HG02610 (cell line): Measurements from ENCODE around the gene OSBPL2.

ENCODE experiments used
- ATAC-seq: cut with Tn5 transposase; IDR thresholded peaks from one replicate; pipeline ENCODE4 v1.9.1; 2021; ENCODE audit warnings: mild to moderate bottlenecking, moderate library complexity; ENCODE audit not compliant: unreplicated experiment

Gene OSBPL2

GRCh38 chr20:62297449-62298227 is 59.3 kb downstream of the OSBPL2 start:
- ATAC-seq, result no peak

GRCh38 chr20:62298577-62299249 is 60.4 kb downstream of the OSBPL2 start:
- no peak for ATAC-seq

- ATAC-seq, result no peak
These were observed 61.4 kb downstream of the OSBPL2 start for GRCh38 chr20:62299666-62300236.

- ATAC-seq, result no peak
These were observed 62.0 kb downstream of the OSBPL2 start for GRCh38 chr20:62300319-62300718.

- no peak for ATAC-seq
These were observed 62.9 kb downstream of the OSBPL2 start for GRCh38 chr20:62301111-62301668.

- peak; percentile 26 for ATAC-seq
These were observed 63.5 kb downstream of the OSBPL2 start for GRCh38 chr20:62301773-62302340.

GRCh38 chr20:62302341-62303061 is 64.2 kb downstream of the OSBPL2 start, which contains the start of gene ADRM1:
Gene ADRM1, plus strand, starts transcription at chr20:62302997. Its CDS starts 572 bp downstream, at chr20:62303569.
- ATAC-seq, result peak; percentile 86

- no peak for ATAC-seq
These were observed 64.7 kb downstream of the OSBPL2 start for GRCh38 chr20:62303062-62303339.

- no peak for ATAC-seq
These were observed 65.3 kb downstream of the OSBPL2 start for GRCh38 chr20:62303340-62304226.

- ATAC-seq, result no peak
These were observed 66.2 kb downstream of the OSBPL2 start for GRCh38 chr20:62304331-62305148.

- no peak for ATAC-seq
These were observed 66.9 kb downstream of the OSBPL2 start for GRCh38 chr20:62305149-62305764.

- no peak for ATAC-seq
These were observed 67.6 kb downstream of the OSBPL2 start for GRCh38 chr20:62305765-62306413.

GRCh38 chr20:62306414-62307187 is 68.3 kb downstream of the OSBPL2 start:
- ATAC-seq, result no peak

- no peak for ATAC-seq
These were observed 69.1 kb downstream of the OSBPL2 start for GRCh38 chr20:62307226-62308101.

- ATAC-seq, result no peak
These were observed 69.9 kb downstream of the OSBPL2 start for GRCh38 chr20:62308102-62308822.
